ENCODE results near the gene TWSG1.

Gene TWSG1

DNA sequence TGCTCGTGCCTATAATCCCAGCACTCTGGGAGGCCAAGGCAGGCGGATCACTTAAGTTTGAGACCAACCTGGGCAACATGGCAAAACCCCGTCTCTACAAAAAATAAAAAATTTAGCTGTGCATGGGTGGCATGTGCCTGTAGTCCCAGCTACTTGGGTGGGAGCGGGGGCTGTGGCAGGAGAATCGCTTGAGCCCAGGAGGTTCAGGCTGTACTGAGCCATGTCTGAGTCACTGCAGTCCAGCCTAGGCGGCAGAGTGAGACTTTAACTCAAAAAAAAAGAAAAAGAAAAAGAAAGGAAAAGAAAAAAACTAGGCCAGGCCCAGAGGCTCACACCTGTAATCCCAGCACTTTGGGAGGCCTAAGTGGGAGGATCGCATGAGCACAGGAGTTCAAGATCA lies 30.8 kb downstream of the TWSG1 start:
- TF ChIP-seq, protein P1, sequence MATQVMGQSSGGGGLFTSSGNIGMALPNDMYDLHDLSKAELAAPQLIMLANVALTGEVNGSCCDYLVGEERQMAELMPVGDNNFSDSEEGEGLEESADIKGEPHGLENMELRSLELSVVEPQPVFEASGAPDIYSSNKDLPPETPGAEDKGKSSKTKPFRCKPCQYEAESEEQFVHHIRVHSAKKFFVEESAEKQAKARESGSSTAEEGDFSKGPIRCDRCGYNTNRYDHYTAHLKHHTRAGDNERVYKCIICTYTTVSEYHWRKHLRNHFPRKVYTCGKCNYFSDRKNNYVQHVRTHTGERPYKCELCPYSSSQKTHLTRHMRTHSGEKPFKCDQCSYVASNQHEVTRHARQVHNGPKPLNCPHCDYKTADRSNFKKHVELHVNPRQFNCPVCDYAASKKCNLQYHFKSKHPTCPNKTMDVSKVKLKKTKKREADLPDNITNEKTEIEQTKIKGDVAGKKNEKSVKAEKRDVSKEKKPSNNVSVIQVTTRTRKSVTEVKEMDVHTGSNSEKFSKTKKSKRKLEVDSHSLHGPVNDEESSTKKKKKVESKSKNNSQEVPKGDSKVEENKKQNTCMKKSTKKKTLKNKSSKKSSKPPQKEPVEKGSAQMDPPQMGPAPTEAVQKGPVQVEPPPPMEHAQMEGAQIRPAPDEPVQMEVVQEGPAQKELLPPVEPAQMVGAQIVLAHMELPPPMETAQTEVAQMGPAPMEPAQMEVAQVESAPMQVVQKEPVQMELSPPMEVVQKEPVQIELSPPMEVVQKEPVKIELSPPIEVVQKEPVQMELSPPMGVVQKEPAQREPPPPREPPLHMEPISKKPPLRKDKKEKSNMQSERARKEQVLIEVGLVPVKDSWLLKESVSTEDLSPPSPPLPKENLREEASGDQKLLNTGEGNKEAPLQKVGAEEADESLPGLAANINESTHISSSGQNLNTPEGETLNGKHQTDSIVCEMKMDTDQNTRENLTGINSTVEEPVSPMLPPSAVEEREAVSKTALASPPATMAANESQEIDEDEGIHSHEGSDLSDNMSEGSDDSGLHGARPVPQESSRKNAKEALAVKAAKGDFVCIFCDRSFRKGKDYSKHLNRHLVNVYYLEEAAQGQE (IDR thresholded peaks at IDR 0.05; ENCODE audit: low read depth) = no peak
- TF ChIP-seq NFIC (IDR thresholded peaks at IDR 0.05) (no peak), ZBTB7A (IDR thresholded peaks at IDR 0.05; ENCODE audit: low read depth) (no peak), CREB1 (IDR thresholded peaks at IDR 0.05; ENCODE audit: low read depth) (no peak), TAF1 (IDR thresholded peaks at IDR 0.05; ENCODE audit: low read depth) (no peak), YY1 (IDR thresholded peaks at IDR 0.05; ENCODE audit: low read depth) (no peak)

DNA sequence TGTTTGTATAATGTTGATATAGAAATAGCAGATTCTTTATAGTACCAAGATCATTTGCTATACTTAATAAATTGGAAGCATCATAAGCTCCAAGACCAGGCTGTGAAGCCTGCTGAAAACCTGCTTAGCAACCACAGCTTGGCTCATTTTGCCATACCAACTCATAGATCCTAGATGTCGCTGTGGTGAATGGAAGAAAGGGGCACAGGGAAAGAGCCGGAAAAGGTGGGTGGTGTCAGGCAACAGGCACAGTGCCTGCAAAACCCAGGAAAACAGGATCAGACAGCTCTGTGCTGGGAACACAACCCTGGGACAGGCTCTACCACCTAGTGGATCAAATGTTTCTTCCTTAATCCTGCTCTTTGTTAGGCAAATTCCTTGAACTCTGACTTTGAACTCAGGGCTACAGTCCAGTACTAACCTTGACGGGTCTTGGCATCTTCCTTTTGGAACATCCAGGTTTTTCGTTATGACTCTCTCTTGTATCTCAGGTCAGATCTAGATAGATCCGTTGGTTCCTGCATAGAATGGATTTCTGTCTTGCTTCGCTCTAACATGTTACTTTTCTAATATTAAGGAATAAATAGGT lies 31.6 kb downstream of the TWSG1 start:
- peak; percentile 68 for TF ChIP-seq RAD21 (IDR thresholded peaks at IDR 0.05; ENCODE audit: low read depth)
- TF ChIP-seq TEAD4 (IDR thresholded peaks at IDR 0.05) = no peak

DNA sequence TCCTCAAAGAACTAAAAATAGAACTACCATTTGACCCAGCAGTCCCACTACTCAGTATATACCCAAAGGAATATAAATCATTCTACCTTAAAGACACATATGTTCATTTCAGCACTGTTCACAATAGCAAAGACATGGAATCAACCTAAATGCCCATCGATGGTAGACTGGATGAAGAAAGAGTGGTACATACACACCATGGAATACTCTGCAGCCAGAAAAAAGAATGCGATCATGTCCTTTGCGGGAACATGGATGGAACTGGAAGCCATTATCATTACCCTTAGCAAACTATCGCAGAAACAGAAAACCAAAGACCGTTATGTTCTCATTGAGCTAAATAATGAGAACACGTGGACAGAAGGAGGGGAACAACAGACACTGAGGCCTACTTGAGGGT lies 44.5 kb downstream of the TWSG1 start:
- no peak for TF ChIP-seq CREB1 (IDR thresholded peaks at IDR 0.05; ENCODE audit: low read depth)
- TF ChIP-seq, protein P2, sequence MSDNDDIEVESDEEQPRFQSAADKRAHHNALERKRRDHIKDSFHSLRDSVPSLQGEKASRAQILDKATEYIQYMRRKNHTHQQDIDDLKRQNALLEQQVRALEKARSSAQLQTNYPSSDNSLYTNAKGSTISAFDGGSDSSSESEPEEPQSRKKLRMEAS (IDR thresholded peaks at IDR 0.05) = no peak
- no peak for TF ChIP-seq YY1 (IDR thresholded peaks at IDR 0.05; ENCODE audit: low read depth)
- TF ChIP-seq, protein P3, sequence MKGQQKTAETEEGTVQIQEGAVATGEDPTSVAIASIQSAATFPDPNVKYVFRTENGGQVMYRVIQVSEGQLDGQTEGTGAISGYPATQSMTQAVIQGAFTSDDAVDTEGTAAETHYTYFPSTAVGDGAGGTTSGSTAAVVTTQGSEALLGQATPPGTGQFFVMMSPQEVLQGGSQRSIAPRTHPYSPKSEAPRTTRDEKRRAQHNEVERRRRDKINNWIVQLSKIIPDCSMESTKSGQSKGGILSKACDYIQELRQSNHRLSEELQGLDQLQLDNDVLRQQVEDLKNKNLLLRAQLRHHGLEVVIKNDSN (IDR thresholded peaks at IDR 0.05) = no peak
- no peak for TF ChIP-seq CEBPB (IDR thresholded peaks at IDR 0.05)
- no peak for TF ChIP-seq RAD21 (IDR thresholded peaks at IDR 0.05; ENCODE audit: low read depth)
- no peak for TF ChIP-seq NFIC (IDR thresholded peaks at IDR 0.05)
- no peak for TF ChIP-seq EGR1 (IDR thresholded peaks at IDR 0.05)

DNA sequence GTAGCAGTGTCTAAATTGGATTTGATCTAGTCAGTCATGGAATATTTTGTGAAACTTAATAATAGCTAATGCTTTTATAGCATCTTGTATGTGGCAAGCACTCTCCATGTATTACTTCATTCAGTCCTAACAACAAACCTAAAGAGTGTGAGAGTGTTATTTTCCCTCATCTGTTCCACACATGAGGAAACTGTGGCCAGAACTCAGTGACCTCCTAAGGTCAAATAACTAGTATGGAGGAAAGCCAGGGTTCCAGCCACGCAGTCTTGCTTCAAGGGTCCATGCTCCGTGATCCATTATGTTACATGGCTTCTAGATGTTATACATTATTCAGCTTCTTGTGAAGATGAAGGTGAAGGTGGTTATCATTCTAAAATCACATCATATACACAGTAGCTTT lies 45.5 kb downstream of the TWSG1 start:
- TF ChIP-seq EP300 (IDR thresholded peaks at IDR 0.05; ENCODE audit: borderline replicate concordance) (no peak), CREB1 (IDR thresholded peaks at IDR 0.05; ENCODE audit: low read depth) (no peak), CEBPB (IDR thresholded peaks at IDR 0.05) (no peak), YY1 (IDR thresholded peaks at IDR 0.05; ENCODE audit: low read depth) (no peak)
- TF ChIP-seq, protein P2 (IDR thresholded peaks at IDR 0.05) = no peak
- TF ChIP-seq, protein P3 (IDR thresholded peaks at IDR 0.05) = no peak

DNA sequence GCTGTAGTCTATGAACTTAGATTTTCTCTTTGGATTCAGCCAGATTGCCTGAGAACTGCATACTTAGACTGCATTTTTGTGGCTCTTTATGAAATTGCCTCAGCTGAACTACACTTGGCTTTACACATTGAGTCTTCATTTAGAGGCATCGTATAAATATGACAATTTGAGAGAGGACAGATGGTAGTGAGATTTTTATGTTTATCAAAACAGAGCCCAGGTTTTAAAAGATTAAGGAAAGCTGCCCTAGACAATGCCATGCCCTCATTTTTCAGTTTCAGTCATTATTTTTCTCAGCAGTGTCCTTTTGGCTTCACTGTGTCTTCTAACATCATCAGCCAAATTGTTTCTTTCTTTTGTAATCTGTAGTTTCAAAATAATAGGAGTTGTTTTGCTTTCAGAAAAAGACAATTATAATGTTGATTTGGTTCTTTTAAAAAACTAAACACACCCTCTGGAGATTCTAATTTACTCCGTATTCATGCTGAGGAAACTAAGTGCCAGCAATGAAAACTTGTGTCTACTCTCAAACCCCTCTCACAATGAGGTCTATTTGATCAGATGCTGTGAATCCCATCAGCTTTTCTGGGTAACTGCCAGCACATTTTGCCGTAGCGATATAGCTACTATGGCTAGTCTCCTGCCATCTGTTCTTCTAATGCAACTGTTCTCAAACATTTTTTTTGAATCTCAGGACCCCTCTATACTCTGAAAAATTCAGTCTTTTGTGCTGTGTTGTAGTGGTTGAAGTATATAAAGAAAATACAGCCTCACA lies 46.2 kb downstream of the TWSG1 start:
- no peak for TF ChIP-seq CEBPB (IDR thresholded peaks at IDR 0.05)
- TF ChIP-seq EGR1 (IDR thresholded peaks at IDR 0.05) = no peak
- TF ChIP-seq, protein P1 (IDR thresholded peaks at IDR 0.05; ENCODE audit: low read depth) = no peak
- no peak for TF ChIP-seq RAD21 (IDR thresholded peaks at IDR 0.05; ENCODE audit: low read depth)
- TF ChIP-seq TCF12 (IDR thresholded peaks at IDR 0.05; ENCODE audit: low read depth) = no peak
- TF ChIP-seq NFIC (IDR thresholded peaks at IDR 0.05) = no peak
- TF ChIP-seq, protein P3 (IDR thresholded peaks at IDR 0.05) = no peak
- TF ChIP-seq FOXM1 (IDR thresholded peaks at IDR 0.05; ENCODE audit: borderline replicate concordance, low read depth) = no peak
- TF ChIP-seq ZBTB7A (IDR thresholded peaks at IDR 0.05; ENCODE audit: low read depth) = no peak
- TF ChIP-seq EP300 (IDR thresholded peaks at IDR 0.05; ENCODE audit: borderline replicate concordance) = no peak

DNA sequence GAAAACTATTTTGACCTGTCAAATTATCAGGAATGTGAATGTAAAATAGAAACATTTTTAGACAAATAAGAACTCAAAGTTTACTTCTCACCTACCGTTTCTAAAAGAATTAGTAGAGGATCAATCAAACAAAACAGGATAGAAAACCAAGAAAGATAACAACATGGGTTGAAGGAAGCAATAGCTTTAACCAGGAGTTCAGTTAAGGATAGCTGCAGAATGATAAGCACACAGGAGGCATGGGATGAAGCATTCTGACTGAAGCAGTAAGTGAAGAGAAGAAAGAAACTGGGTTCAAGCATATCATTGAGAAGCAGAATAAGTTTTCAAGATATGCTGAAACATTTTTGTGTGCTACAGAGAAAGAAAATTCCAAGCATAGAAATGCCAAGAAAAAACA lies 52.3 kb downstream of the TWSG1 start:
- no peak for TF ChIP-seq RAD21 (IDR thresholded peaks at IDR 0.05; ENCODE audit: low read depth)
- no peak for TF ChIP-seq FOXM1 (IDR thresholded peaks at IDR 0.05; ENCODE audit: borderline replicate concordance, low read depth)
- no peak for TF ChIP-seq YY1 (IDR thresholded peaks at IDR 0.05; ENCODE audit: low read depth)
- no peak for TF ChIP-seq EP300 (IDR thresholded peaks at IDR 0.05; ENCODE audit: borderline replicate concordance)
- no peak for TF ChIP-seq ZBTB7A (IDR thresholded peaks at IDR 0.05; ENCODE audit: low read depth)
- no peak for TF ChIP-seq TAF1 (IDR thresholded peaks at IDR 0.05; ENCODE audit: low read depth)

Measured in Ishikawa (cell line).